Mammary epithelial cell (primary cell): Measurements from ENCODE around the gene ATG2A.

Source experiments
- CTCF ChIP-seq, 2 donors: IDR thresholded peaks in 1 of 2; conservative IDR thresholded peaks in 1 of 2; 2 replicates each; pipeline ENCODE4 v1.5.1; 2011 to 2012; ENCODE audit warnings: inconsistent platforms in 2 of 2, low read length in 2 of 2, mild to moderate bottlenecking in 2 of 2, control low read depth in 1 of 2, low read depth in 1 of 2; ENCODE audit not compliant: insufficient read depth in 1 of 2; ENCODE audit errors: extremely low read depth in 1 of 2
- EZH2 ChIP-seq: IDR thresholded peaks from 2 replicates; pipeline ENCODE4 v1.6.1; 2012; ENCODE audit warnings: low read length, inconsistent platforms, borderline replicate concordance

DNA sequence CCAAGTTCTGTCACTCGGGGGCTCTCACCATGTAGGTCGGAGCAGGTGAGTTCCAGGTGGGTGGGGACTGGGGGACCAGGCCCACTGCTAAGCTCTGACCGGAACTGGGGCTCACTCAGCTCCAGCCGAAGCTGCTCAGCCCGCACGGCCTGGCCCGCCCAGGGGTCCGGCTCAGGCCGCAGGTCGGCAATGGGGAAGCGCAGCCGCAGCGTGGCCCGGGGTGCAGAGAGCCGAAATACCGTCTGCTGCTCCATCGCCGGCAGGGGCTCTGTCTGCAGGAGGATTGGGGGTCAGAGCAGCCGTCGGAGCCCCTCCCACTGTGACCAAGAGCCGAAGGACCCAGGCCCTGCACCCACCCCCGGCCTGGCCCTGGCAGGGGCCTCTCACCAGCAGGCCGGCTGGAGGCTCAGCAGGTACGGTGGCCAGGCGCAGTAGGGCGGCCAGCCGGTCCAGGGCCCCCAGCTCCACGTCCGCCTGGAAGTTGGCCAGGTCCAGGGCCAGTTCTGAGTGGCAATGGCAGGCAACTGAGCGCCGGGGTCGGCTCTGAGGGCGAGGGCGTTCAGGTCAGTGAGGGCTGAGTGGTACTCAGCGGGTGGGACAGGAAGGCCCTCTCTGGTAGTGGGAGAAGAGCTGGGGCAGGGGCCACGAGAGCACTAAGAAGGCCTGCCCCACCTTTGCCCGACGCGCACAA is 7.2 kb downstream of the ATG2A start:
- TF ChIP-seq EZH2 (no peak), CTCF (conservative IDR thresholded peaks at IDR 0.05 in 1 of 2, IDR thresholded peaks at IDR 0.05 in 1 of 2; ENCODE audit: extremely low read depth in 1 of 2, insufficient read depth in 1 of 2, low read depth in 1 of 2, low read length in 2 of 2) (no peak)
